ENCODE results near the gene CFAP97D2.
"Not testable (repeated sequence)": the region's sequence is repeated elsewhere in the genome, so short reads cannot be mapped to it uniquely, and the experiment has no call there.

Gene CFAP97D2

DNA sequence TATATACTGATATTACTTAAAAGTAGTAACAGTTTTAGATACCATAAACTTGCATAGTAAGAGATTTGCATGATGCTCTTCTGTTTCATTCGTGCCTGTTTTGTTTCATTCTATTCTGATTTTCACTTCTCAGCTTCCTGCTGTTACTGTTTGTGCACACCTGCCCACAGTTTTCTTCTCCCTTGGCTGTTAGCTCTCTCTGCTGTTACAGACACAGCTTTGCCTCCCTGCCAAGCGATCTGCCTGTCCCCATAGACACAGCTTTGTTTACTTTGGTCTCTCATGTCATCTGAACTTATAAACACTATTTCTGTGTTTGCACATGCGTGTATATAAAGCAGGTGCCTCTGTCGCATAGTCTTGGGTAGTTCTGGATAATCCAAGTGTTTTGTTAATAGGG, 80.9 kb downstream of the CFAP97D2 start:
- Histone ChIP-seq H3K4me3 (no peak overlapping the region), H3K9me3 (no peaks in the 10 kb centered on the region), H3K4me1 (no peaks in the 10 kb centered on the region), H3K36me3 (peaks cover 86 to 99% (median 89%) of the 10 kb centered on the region in 3 donors), H3K27ac (no peak overlapping the region), H3K27me3 (no peaks in the 10 kb centered on the region)
- intact Hi-C loops (cut with DNase I; ENCODE audit: low total_unique reads): no loop called here
- DNase-seq: no peak
- TF ChIP-seq, protein P1, sequence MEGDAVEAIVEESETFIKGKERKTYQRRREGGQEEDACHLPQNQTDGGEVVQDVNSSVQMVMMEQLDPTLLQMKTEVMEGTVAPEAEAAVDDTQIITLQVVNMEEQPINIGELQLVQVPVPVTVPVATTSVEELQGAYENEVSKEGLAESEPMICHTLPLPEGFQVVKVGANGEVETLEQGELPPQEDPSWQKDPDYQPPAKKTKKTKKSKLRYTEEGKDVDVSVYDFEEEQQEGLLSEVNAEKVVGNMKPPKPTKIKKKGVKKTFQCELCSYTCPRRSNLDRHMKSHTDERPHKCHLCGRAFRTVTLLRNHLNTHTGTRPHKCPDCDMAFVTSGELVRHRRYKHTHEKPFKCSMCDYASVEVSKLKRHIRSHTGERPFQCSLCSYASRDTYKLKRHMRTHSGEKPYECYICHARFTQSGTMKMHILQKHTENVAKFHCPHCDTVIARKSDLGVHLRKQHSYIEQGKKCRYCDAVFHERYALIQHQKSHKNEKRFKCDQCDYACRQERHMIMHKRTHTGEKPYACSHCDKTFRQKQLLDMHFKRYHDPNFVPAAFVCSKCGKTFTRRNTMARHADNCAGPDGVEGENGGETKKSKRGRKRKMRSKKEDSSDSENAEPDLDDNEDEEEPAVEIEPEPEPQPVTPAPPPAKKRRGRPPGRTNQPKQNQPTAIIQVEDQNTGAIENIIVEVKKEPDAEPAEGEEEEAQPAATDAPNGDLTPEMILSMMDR (IDR thresholded peaks at IDR 0.05): no peak

DNA sequence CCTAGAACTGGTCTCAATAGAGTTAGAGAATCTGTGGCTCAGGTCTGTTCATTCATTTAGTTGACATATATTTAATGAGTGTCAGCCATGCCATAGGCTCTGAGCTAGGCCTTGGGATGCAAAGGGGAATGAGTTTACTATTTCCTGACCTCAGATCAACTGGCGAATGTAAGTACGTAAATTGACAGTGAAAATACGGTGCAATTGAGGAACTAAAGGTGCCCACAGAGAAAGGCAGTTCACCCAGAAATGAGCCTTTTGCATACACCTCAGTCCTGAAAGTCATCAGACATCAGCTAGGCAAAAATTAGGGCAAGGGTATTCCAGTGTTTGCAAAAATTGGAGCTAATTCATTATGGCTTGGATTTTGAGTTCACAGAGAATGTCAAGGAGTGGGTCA, 81.8 kb downstream of the CFAP97D2 start:
- intact Hi-C loops (cut with DNase I; ENCODE audit: low total_unique reads): no loop called here
- Histone ChIP-seq H3K9me3 (no peaks in the 10 kb centered on the region), H3K27me3 (no peaks in the 10 kb centered on the region), H3K4me1 (no peaks in the 10 kb centered on the region), H3K27ac (no peak overlapping the region), H3K36me3 (peaks cover 83 to 99% (median 91%) of the 10 kb centered on the region in 3 donors), H3K4me3 (no peak overlapping the region)
- TF ChIP-seq, protein P1 (IDR thresholded peaks at IDR 0.05): no peak
- no peak for DNase-seq

DNA sequence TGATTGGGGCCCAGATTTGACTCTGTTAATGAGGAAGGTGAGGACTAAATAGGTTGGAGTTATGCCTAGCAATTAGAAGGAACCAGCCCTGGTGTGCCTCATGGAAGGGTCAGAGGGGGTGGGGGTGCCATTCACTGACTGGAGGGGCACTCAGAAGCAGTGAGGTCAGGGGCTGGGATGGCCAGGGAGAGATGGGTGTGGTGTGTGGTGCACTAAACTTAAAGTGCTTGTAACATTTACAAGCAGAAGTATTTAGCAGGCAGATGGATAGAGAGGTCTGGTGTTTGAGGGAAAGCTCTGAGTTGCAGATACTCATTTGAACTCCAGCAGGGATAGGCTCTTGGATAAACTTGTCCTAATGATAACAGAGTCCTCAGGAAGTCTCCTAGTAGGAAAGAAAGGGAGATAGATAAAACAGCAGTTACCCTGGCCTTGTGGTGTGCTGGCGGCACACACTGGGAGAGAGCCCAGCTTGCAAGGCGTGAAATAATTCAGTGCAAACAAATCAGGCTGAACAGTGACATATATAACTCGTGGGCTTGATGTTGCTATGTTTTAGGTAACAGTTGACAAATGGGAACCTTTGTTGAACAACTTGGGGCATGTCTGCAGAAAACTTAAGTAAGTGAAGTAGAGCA, 82.4 kb downstream of the CFAP97D2 start:
- no peaks in the 10 kb centered on the region for H3K27me3 ChIP-seq
- H3K36me3 ChIP-seq: peaks cover 83 to 99% (median 93%) of the 10 kb centered on the region in 3 donors
- no peak for DNase-seq
- H3K4me1 ChIP-seq: no peaks in the 10 kb centered on the region
- H3K4me3 ChIP-seq: no peak overlapping the region
- H3K27ac ChIP-seq: no peak overlapping the region
- no peaks in the 10 kb centered on the region for H3K9me3 ChIP-seq
- TF ChIP-seq, protein P1 (IDR thresholded peaks at IDR 0.05): no peak
- intact Hi-C loops (cut with DNase I; ENCODE audit: low total_unique reads): no loop called here

DNA sequence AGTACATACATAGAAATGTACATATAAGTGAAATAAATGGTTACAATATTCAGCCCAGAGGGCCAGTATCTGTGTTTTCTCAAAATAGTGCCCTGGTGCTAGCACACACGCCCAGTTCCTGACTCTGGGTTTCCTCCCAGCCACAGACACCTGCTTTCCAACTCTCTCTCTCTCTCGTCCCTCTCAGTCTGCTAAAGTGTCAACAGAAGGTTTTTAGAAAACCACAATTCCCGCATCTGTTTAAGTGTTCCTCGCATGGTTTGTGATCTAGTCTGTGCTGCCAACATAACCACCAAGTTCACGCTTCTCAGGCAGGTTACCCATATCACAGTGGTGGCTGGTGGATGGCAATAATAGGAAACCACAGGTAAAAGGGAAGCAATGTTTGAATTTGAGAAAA, 84.5 kb downstream of the CFAP97D2 start:
- H3K36me3 ChIP-seq: peaks cover 80 to 100% (median 95%) of the 10 kb centered on the region in 3 donors

DNA sequence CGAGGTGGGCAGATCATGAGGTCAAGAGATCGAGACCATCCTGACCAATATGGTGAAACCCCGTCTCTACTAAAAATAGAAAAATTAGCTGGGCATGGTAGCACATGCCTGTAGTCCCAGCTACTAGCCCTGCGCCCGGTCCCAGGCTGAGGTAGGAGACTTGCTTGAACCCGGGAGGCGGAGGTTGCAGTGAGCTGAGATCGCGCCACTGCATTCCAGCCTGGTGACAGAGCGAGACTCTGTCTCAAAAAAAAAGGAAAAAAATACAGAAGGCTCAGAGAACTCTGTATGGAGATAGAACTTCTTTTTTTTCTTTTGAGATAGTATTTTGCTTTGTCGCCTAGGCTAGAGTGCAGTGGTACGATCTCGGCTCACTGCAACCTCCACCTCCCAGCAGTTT, 85.3 kb downstream of the CFAP97D2 start:
- intact Hi-C loops (cut with DNase I; ENCODE audit: low total_unique reads); H3K9me3 ChIP-seq; H3K27ac ChIP-seq; H3K4me3 ChIP-seq; H3K27me3 ChIP-seq; H3K4me1 ChIP-seq; DNase-seq: not testable (repeated sequence)
- H3K36me3 ChIP-seq: peaks cover 80 to 100% (median 95%) of the 10 kb centered on the region in 3 donors

More for the DNA sequence above, 84.5 kb downstream of the CFAP97D2 start:
- H3K9me3 ChIP-seq: no peaks in the 10 kb centered on the region
- H3K4me1 ChIP-seq: no peaks in the 10 kb centered on the region
- H3K4me3 ChIP-seq: no peak overlapping the region
- intact Hi-C loops (cut with DNase I; ENCODE audit: low total_unique reads): no loop called here
- TF ChIP-seq, protein P1 (IDR thresholded peaks at IDR 0.05): no peak
- H3K27ac ChIP-seq: no peak overlapping the region
- no peak for DNase-seq
- no peaks in the 10 kb centered on the region for H3K27me3 ChIP-seq

DNA sequence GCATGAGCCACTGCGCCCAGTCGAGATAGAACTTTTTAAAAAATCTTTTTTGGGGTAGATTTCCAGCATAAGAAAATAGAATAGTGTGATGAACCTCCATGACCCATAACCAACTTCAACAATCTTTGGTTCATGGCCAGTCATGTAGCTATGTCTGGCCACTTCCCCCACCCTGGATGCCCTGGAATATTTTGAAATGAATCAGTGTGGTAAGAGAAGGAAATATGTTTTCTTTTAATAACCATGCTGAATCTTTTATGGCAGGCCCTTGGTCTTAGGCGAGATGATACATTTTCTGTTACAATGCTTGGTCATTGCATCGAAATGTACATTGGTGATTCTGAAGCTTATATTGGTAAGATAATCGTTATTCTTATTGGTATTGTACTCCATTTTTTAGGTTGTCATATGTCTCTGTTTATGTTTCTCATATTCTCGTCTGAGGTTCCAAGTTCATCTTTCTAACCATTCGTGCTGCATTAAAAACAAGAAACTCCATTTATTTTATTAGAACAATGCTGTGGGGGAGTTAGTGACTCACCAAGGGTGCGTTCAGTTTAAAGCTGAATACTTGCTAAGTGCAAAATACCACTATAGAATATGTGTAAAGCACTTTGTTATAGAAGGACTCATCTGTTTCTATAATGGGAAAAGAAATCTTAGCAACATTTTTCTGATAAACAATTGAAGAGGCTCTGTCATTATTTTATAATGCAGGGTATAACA, 86.0 kb downstream of the CFAP97D2 start:
- H3K36me3 ChIP-seq: peaks cover 81 to 100% (median 95%) of the 10 kb centered on the region in 3 donors
- DNase-seq: no peak

More for the DNA sequence above, 86.0 kb downstream of the CFAP97D2 start:
- Histone ChIP-seq H3K27ac (no peak overlapping the region), H3K4me3 (no peak overlapping the region), H3K4me1 (no peaks in the 10 kb centered on the region), H3K27me3 (no peaks in the 10 kb centered on the region), H3K9me3 (no peaks in the 10 kb centered on the region)
- intact Hi-C loops (cut with DNase I; ENCODE audit: low total_unique reads): no loop called here
- TF ChIP-seq, protein P1 (IDR thresholded peaks at IDR 0.05): no peak

All from tibial artery (tissue), 4 donors.